ENCODE results near the gene TCP11. TPM values are rescaled to one million over a fixed set of nuclear protein-coding genes. Genes with fewer than 3 reads are reported as not detected.

TCP11 gene
- total RNA-seq, 2 experiments from 2014 or later, result not detected

DNA sequence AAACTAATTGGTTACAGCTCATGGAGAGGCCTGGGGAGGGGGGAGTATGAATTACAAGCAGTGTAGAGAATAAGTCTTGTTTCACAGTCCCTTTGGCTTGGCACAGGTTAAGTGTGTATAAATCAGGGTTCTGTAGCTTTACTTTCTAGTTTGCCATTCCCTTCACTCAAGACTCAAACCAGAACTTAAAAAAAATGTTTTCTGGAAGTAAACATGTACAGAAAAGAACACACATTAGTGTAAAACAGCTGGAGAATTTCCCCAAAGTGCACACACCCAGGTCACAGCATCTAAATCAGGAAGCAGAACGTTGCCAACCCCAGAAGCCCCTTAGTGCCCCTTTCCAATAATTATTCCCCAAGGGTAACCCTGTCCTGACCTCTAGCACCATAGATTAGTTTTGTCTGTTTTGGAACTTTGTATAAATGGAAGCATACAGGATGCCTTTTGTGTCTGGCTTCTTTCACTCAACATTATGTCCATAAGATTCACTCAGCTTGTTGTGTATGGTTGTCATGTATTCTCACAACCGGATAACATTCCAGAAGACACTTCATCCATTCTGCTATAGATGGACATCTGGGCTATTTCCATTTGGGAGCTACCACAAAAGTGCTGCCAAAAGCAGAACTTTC lies 38.9 kb upstream of the TCP11 start:
- no peak for DNase-seq
- ChIA-PET POLR2A (no interaction called here), CTCF (interaction anchor here (0.6 to 1.2 kb wide), 4 partner anchors 49 to 293 kb away, joined by 3 to 7 read pairs (median 4); no protein-coding TSS in a partner anchor)
- Mint-ChIP-seq H3K9me3 (ENCODE audit: low read depth) (no peaks in the 10 kb centered on the region), H3K4me1 (peaks cover 2% of the 10 kb centered on the region), H3K27ac (no peak overlapping the region), H3K27me3 (peaks cover 19% of the 10 kb centered on the region), H3K36me3 (ENCODE audit: low read depth) (no peaks in the 10 kb centered on the region), H3K4me3 (no peak overlapping the region)
- ATAC-seq, result no peak
- intact Hi-C loops (cut with DNase I, micrococcal nuclease), result no loop called here

DNA sequence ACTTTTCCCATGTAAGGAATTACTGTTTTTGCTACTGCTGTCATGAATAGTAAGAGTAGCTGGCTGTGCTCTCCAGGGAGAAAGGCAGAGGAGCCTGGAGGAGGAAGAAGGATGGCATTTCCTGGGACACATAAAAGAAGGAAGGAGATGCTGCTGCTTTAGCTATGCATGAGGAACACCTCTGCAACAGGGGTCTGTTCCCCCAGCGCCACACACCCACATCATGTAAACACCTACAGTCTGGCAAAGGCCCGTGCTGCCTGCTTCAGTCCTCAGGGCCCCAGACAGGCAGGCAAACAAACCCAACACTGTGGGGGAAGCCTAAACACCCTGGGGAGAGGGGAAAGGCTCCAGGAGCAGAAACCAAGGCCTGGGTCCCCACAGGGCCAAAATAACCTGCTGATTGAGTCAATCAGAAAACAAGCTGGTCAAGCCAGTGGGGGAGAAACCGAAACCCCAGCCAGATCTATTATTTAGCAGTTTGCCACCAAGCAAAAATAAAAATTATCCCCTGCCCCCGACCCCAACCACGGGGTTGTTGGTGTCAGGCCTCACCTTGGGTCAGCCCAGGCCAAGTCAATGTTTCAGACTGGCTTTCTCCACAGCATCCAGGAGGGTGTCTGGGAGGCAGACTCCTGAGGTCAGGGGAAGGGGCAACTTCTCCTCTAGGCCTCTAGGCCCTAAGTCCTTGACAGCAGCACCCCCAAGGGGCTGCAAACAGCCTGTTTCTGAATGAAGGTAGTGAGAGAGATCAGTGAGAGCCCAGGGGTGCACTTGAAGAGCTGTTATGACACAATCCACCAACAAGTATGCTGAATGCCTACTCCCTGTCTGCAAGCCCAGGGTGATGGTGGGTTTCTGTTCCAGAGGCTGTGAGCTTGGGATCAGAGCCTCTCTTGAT lies 38.0 kb upstream of the TCP11 start:
- ChIA-PET CTCF (interaction anchor here (0.6 to 1.2 kb wide), 6 partner anchors 9 to 732 kb away, joined by 3 to 7 read pairs (median 3); no protein-coding TSS in a partner anchor), POLR2A (interaction anchor here (0.6 kb wide), 1 partner anchor 14 kb away, joined by 3 read pairs; no protein-coding TSS in a partner anchor)
- Mint-ChIP-seq H3K27ac (no peak overlapping the region), H3K27me3 (peaks cover 14% of the 10 kb centered on the region), H3K4me3 (no peak overlapping the region), H3K9me3 (ENCODE audit: low read depth) (no peaks in the 10 kb centered on the region), H3K4me1 (peaks cover 2% of the 10 kb centered on the region), H3K36me3 (ENCODE audit: low read depth) (no peaks in the 10 kb centered on the region)
- DNase-seq (peak; percentile 23), ATAC-seq (no peak)
- intact Hi-C loops (cut with DNase I, micrococcal nuclease), result no loop called here

DNA sequence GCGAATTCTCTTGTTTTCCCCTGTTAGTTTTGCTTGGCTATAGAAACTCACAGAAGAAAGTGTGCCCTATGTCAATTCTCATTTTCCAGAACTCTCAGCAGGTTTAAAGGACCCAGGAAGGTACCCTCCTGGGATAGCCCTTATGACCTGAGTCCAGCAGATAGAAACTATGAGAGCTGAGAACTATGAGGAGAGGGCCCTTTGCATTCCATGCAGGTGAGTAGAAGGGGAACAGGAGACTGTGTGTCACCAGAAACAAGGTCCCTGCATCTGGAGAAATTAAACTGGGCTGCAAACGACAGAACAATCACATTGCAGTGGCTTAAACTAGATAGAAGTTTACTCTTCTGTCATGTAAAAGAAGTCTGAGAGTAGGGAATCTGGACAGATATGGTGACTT lies 36.9 kb upstream of the TCP11 start:
- CTCF ChIA-PET, result no interaction called here
- Mint-ChIP-seq H3K27me3 (peaks cover 10% of the 10 kb centered on the region), H3K36me3 (ENCODE audit: low read depth) (no peaks in the 10 kb centered on the region), H3K4me1 (peaks cover 7% of the 10 kb centered on the region), H3K4me3 (no peak overlapping the region), H3K27ac (no peak overlapping the region), H3K9me3 (ENCODE audit: low read depth) (no peaks in the 10 kb centered on the region)
- POLR2A ChIA-PET, result no interaction called here
- intact Hi-C loops (cut with DNase I, micrococcal nuclease), result no loop called here
- ATAC-seq (no peak), DNase-seq (no peak)

DNA sequence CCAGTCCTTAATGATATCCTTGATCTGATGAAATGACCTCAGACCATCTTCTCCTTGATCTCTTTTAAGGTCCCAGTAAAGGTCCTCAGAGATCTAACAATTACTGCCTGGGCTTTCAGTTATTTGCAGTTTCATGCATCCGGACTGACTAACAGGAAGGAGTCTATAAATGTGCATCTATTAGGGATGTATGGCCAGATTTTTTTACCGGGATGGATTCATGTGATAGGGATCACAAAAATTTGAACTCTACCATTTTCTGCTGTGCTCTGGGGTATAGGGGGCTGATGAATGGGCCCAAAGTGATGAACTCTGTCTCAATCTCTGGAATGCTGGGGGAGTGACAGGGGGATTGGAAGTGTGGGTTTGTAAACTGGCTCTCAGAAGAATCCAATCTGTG lies 36.5 kb upstream of the TCP11 start:
- no peaks in the 10 kb centered on the region for H3K9me3 Mint-ChIP-seq (ENCODE audit: low read depth)
- intact Hi-C loops (cut with DNase I, micrococcal nuclease), result no loop called here
- ChIA-PET CTCF (no interaction called here), POLR2A (no interaction called here)
- H3K36me3 Mint-ChIP-seq (ENCODE audit: low read depth), result no peaks in the 10 kb centered on the region
- no peak for ATAC-seq
- DNase-seq, result no peak
- H3K27ac Mint-ChIP-seq, result no peak overlapping the region
- H3K4me1 Mint-ChIP-seq, result peaks cover 5% of the 10 kb centered on the region
- H3K4me3 Mint-ChIP-seq, result no peak overlapping the region
- peaks cover 7% of the 10 kb centered on the region for H3K27me3 Mint-ChIP-seq

DNA sequence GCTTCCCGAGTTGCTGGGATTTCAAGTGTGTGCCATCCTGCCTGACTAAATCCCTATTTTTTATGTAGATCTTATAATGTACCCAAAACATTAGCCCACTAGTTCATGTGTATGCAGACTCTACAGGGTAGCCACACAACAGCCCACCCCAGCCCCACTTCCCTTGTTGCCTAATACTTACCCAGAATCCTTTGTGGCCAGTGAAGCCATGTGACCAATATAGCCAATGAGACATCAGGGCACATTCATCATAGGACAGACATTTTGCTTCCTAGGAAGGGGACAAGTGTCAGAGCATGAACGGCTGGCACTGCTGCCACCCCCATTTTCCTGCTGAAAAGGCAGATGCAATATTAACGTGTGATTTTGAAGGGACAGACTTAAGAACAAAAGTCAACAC lies 36.0 kb upstream of the TCP11 start:
- no peaks in the 10 kb centered on the region for H3K9me3 Mint-ChIP-seq (ENCODE audit: low read depth)
- no peak overlapping the region for H3K4me3 Mint-ChIP-seq
- no peak for ATAC-seq
- no peak for DNase-seq
- H3K36me3 Mint-ChIP-seq (ENCODE audit: low read depth), result no peaks in the 10 kb centered on the region
- no peak overlapping the region for H3K27ac Mint-ChIP-seq
- peaks cover 5% of the 10 kb centered on the region for H3K4me1 Mint-ChIP-seq
- intact Hi-C loops (cut with DNase I, micrococcal nuclease), result no loop called here
- peaks cover 7% of the 10 kb centered on the region for H3K27me3 Mint-ChIP-seq
- POLR2A ChIA-PET, result no interaction called here
- CTCF ChIA-PET, result no interaction called here

DNA sequence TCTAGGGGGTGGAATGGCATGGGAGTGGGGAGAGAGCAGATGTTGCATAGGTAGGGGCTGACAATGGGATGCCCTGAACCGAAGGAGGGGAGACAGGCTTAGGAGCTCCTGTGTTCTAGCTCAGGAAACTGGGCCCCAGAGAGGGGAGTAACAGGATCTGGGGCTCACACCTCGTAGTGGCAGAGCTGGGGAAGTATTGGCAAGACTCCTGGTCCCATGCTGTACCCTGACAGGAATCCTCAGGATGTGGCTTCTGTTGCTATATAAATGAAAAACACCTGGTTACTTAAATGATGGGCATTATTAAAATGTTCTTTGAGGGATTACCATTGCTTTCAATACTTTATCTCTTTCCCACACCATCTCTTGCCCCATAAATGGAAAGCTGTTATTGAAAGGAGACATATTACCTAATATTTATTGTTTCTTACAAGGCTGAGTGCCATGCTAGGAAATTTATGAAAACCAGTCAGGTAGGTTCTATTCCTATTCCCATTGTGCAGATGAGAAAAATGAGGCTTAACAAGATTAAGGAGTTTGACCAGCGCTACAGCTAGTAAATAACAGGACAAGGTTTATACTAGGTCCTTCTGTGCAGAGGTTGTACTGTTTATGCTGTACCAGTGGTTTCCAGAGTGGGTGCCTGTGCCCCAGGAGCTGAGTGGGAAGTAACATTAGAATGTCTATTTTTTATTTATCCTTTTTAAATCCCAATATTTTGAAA lies 35.3 kb upstream of the TCP11 start:
- peaks cover 7% of the 10 kb centered on the region for H3K27me3 Mint-ChIP-seq
- intact Hi-C loops (cut with DNase I, micrococcal nuclease), result no loop called here
- H3K4me3 Mint-ChIP-seq, result no peak overlapping the region
- DNase-seq, result no peak
- H3K36me3 Mint-ChIP-seq (ENCODE audit: low read depth), result no peaks in the 10 kb centered on the region
- H3K9me3 Mint-ChIP-seq (ENCODE audit: low read depth), result no peaks in the 10 kb centered on the region
- ChIA-PET CTCF (interaction anchor here (0.7 kb wide), 1 partner anchor 141 kb away, joined by 3 read pairs; no protein-coding TSS in a partner anchor), POLR2A (no interaction called here)
- H3K27ac Mint-ChIP-seq, result no peak overlapping the region
- H3K4me1 Mint-ChIP-seq, result peaks cover 5% of the 10 kb centered on the region
- ATAC-seq, result no peak

DNA sequence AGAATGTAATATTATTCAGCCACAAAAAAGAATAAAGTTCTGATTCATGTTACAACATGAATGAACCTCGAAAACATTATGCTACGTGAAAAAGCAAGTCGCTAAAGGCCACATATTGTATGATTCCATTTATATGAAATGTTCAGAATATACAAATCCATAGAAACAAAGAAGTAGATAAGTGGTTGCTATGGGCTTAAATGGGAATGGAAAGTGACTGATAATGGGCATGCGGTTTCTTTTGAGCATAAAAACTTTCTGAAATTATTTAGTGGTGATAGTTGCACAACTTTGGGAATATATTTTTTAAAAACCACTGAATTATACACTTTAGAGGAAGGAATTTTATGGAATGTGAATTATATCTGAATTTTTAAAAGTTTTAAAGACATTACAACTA lies 33.4 kb upstream of the TCP11 start:
- CTCF ChIA-PET, result interaction anchor here (0.6 to 1.4 kb wide), 2 partner anchors 30 to 31 kb away, joined by 3 to 8 read pairs; no protein-coding TSS in a partner anchor
- peaks cover 8% of the 10 kb centered on the region for H3K27me3 Mint-ChIP-seq

DNA sequence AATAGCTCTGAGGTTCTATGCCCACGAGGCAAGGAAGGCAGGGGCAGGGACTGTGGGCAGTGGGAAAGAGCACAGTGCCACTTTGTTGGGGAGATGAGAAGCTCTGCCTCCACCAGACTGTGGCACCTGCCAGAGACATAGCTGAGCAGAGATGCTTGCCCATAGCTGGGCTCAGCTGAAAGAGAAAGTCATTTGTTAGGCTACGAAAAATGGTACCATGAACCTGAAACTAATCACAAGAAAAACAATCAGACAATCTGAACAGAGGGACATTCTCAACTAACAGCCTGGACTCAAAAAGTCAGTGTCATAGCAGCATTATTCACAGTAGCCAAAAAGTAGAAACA lies 32.9 kb upstream of the TCP11 start:
- Mint-ChIP-seq H3K4me3 (no peak overlapping the region), H3K27me3 (peaks cover 8% of the 10 kb centered on the region), H3K4me1 (peaks cover 8% of the 10 kb centered on the region), H3K27ac (no peak overlapping the region), H3K36me3 (ENCODE audit: low read depth) (no peaks in the 10 kb centered on the region), H3K9me3 (ENCODE audit: low read depth) (no peaks in the 10 kb centered on the region)
- CTCF ChIA-PET, result interaction anchor here (0.6 to 1.4 kb wide), 2 partner anchors 30 to 31 kb away, joined by 3 to 8 read pairs; no protein-coding TSS in a partner anchor
- ATAC-seq, result no peak
- intact Hi-C loops (cut with DNase I, micrococcal nuclease), result no loop called here
- DNase-seq, result no peak
- POLR2A ChIA-PET, result no interaction called here

More for the DNA sequence above, 33.4 kb upstream of the TCP11 start:
- ATAC-seq, result no peak
- POLR2A ChIA-PET, result no interaction called here
- intact Hi-C loops (cut with DNase I, micrococcal nuclease), result no loop called here
- Mint-ChIP-seq H3K27ac (no peak overlapping the region), H3K4me1 (peaks cover 8% of the 10 kb centered on the region), H3K36me3 (ENCODE audit: low read depth) (no peaks in the 10 kb centered on the region), H3K4me3 (no peak overlapping the region), H3K9me3 (ENCODE audit: low read depth) (no peaks in the 10 kb centered on the region)
- DNase-seq, result no peak

DNA sequence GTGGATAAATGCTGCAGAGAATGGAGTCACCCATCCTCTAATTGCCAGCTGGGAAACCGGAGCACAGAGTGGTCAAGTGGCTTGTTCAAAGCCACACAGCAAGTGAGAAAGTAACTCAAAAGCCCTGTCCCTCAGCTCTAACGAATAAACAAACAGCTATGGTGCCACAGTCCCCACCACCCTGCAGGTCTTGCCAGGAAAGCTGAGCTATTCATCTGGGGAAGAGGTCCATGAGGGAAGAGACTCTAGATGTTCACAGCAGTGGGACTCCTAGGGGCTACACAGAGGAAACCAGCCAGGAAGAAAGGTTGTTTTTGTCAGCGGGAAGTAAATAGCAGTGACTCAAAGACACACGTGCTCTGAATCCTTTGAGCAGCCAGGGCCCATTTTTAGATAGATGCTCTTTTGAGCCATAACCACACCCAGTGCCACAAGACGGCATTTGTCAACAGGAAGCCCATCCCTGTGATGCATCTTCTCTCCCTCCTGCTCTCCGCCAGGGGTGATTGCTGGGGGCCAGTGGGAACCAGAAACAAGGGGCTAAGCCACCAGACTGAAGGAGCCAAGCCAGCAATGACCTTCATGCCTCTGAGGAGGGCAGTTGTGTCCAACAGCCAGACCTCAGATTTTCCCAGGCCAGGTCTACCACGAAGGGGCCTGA lies 32.4 kb upstream of the TCP11 start:
- H3K36me3 Mint-ChIP-seq (ENCODE audit: low read depth), result no peaks in the 10 kb centered on the region
- H3K9me3 Mint-ChIP-seq (ENCODE audit: low read depth), result no peaks in the 10 kb centered on the region
- DNase-seq (no peak), ATAC-seq (no peak)
- ChIA-PET POLR2A (no interaction called here), CTCF (no interaction called here)
- intact Hi-C loops (cut with DNase I, micrococcal nuclease), result no loop called here
- H3K27ac Mint-ChIP-seq, result no peak overlapping the region
- peaks cover 8% of the 10 kb centered on the region for H3K4me1 Mint-ChIP-seq
- peaks cover 8% of the 10 kb centered on the region for H3K27me3 Mint-ChIP-seq
- no peak overlapping the region for H3K4me3 Mint-ChIP-seq

DNA sequence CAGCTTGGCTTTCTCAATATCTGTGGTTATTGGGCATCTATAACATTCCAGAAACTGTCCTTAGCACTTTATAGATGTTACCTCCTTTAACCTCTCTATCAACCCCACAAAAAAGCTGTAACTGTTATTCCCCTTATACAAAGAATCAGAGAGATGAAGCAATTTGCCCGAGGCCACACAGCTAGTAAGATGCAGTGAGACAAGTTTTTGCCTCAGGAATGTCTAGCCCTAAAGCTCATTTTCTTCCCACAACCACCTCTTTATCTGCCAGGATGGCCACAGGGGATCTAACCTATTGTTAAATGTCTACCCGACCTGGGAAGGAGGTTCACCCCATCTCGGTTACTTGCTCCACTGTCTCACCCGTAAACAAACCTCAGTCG lies 31.9 kb upstream of the TCP11 start:
- ChIA-PET CTCF (interaction anchor here (0.6 to 0.9 kb wide), 2 partner anchors 16 to 67 kb away, joined by 3 read pairs; no protein-coding TSS in a partner anchor), POLR2A (no interaction called here)
- no peaks in the 10 kb centered on the region for H3K9me3 Mint-ChIP-seq (ENCODE audit: low read depth)
- ATAC-seq, result no peak
- peaks cover 8% of the 10 kb centered on the region for H3K4me1 Mint-ChIP-seq
- H3K27me3 Mint-ChIP-seq, result peaks cover 10% of the 10 kb centered on the region
- intact Hi-C loops (cut with DNase I, micrococcal nuclease), result no loop called here
- H3K27ac Mint-ChIP-seq, result no peak overlapping the region
- H3K4me3 Mint-ChIP-seq, result no peak overlapping the region
- DNase-seq, result no peak
- H3K36me3 Mint-ChIP-seq (ENCODE audit: low read depth), result no peaks in the 10 kb centered on the region

DNA sequence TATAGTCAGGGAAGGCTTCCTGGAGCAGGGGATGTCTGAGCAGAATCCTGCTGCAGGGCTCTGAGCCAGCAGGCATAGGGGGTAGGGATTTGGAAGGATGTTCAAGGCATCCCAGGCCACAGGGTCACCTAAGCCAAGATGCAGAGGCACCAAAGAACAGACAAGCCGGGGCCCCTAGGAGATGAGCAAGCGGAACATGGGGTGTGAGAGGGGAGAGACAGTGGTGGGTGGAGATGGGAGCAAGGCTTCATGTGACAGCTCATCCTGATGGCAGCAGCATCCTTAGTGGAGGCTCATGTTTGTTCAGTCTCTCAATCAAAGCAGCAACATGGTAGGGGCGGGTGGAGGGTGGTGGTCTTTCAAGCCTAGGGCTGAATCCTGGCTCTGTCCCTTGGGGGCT lies 29.8 kb upstream of the TCP11 start:
- CTCF ChIA-PET, result interaction anchor here (1.2 kb wide), 1 partner anchor 8 kb away, joined by 3 read pairs; no protein-coding TSS in a partner anchor
- Mint-ChIP-seq H3K4me3 (no peak overlapping the region), H3K27ac (no peak overlapping the region), H3K4me1 (peaks cover 8% of the 10 kb centered on the region), H3K9me3 (ENCODE audit: low read depth) (no peaks in the 10 kb centered on the region), H3K36me3 (ENCODE audit: low read depth) (no peaks in the 10 kb centered on the region), H3K27me3 (peaks cover 8% of the 10 kb centered on the region)
- ATAC-seq, result no peak
- POLR2A ChIA-PET, result no interaction called here
- intact Hi-C loops (cut with DNase I, micrococcal nuclease), result no loop called here
- DNase-seq, result no peak
